ENCODE results near the gene C14orf93. TPM values are rescaled to one million over a fixed set of nuclear protein-coding genes. Genes with fewer than 3 reads are reported as not detected.

C14orf93 gene, protein sequence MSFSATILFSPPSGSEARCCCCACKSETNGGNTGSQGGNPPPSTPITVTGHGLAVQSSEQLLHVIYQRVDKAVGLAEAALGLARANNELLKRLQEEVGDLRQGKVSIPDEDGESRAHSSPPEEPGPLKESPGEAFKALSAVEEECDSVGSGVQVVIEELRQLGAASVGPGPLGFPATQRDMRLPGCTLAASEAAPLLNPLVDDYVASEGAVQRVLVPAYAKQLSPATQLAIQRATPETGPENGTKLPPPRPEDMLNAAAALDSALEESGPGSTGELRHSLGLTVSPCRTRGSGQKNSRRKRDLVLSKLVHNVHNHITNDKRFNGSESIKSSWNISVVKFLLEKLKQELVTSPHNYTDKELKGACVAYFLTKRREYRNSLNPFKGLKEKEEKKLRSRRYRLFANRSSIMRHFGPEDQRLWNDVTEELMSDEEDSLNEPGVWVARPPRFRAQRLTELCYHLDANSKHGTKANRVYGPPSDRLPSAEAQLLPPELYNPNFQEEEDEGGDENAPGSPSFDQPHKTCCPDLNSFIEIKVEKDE
- total RNA-seq (2014; rRNA removed; shearing (Covaris generic)) = 11.6 and 13.6 TPM in 2 replicates

DNA sequence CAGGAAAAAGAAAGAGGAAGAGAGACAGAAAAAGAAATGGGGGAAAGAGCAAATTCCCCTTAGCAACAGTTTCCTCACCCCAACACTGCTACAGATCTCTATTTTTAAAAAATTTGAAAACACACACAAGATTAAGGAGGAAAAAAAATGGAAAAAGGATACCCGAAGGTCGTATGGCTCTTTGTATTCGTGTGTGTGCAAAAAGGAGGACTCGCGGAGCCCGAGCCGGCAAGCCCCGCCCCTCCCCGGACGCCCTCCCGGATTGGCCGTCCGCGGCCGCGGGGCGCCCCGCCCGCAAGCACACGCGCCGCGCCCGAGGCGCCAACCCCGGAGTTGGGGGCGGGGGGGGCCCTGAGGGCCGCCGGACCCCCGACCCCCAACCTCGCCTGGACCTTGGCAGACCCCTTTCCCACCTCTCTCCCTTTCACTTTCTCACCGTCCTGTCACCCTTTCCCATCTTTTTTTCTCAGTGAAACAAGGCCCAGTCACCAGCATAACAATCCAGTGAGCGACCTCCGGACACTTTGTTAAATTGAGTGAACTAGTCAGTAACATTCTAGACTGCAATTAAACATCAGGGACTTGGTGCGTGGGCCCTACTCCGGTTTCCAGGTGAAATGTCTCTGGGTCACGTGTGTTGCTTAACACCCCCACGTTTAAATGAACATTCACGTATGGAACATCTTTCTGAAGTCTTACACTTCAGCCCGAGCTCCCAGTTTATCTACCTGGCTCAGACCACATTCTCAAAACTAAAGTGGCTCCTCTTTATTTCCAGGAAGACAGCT lies at the start of gene C14orf93:
TSS of gene C14orf93 (minus strand) at position 205 of the 788 bp plus-strand sequence. CDS start 11,120 bp downstream, outside the sequence.

DNA sequence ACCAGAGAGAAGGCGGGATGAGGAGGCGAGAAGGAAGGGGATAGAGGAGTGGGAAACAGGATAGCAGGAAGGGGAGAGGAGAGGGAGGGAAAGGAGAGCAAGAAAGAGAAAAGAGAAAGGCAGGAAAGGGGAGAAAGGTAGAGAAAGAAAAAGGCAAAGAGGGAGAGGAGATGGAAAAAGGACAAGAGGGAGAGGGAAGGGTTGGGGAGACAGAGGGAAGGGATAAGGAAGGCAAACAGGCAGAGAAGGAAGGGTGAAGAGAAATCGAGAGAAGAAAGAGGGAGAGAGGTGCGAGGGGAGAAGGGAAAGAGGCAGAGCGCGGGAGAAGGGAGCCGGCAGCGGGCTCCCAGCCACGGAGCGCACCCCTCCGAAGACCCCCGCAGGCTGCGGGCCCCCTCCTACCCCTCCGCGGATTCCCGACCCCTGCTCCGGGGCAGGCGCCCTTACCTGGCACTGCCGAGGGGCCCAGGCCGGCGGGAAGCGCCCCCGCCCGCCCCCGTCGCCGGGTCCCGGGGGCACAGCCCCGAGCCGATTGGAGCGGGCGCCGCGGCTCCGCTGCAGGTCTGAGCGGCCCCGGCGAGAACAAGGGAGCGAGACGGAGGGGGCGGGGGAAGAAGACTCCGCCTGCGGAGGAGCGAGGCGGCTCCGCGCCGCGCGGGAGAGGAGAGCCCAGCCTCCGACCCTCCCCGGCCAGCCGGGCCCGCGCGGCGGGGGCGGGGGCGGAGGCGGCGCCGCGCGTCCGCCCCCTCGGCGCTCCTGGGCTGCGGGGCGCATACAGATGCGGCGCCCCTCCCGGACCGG lies 47.2 kb upstream of the C14orf93 start, which contains the start of gene CDH24:
TSS of gene CDH24 (minus strand) at position 565 of the 801 bp plus-strand sequence. CDS start 1,787 bp downstream, outside the sequence.

DNA sequence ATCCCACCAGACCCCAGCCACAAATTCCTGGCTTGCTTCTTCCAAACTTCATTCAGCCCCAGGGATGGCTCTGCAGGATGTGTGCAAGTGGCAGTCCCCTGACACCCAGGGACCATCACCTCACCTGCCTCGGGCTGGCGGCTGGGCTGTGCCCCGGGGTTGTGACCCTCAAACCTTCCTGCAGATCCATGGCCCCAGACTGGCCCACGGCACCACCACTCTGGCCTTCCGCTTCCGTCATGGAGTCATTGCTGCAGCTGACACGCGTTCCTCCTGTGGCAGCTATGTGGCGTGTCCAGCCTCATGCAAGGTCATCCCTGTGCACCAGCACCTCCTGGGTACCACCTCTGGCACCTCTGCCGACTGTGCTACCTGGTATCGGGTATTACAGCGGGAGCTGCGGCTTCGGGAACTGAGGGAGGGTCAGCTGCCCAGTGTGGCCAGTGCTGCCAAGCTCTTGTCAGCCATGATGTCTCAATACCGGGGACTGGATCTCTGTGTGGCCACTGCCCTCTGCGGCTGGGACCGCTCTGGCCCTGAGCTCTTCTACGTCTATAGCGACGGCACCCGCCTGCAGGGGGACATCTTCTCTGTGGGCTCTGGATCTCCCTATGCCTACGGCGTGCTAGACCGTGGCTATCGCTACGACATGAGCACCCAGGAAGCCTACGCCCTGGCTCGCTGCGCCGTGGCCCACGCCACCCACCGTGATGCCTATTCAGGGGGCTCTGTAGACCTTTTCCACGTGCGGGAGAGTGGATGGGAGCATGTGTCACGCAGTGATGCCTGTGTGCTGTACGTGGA lies 32.4 kb upstream of the C14orf93 start, which contains the start of gene PSMB11:
TSS of gene PSMB11 (plus strand) at position 51 of the 804 bp plus-strand sequence. CDS start at position 65, 14 bp downstream.

DNA sequence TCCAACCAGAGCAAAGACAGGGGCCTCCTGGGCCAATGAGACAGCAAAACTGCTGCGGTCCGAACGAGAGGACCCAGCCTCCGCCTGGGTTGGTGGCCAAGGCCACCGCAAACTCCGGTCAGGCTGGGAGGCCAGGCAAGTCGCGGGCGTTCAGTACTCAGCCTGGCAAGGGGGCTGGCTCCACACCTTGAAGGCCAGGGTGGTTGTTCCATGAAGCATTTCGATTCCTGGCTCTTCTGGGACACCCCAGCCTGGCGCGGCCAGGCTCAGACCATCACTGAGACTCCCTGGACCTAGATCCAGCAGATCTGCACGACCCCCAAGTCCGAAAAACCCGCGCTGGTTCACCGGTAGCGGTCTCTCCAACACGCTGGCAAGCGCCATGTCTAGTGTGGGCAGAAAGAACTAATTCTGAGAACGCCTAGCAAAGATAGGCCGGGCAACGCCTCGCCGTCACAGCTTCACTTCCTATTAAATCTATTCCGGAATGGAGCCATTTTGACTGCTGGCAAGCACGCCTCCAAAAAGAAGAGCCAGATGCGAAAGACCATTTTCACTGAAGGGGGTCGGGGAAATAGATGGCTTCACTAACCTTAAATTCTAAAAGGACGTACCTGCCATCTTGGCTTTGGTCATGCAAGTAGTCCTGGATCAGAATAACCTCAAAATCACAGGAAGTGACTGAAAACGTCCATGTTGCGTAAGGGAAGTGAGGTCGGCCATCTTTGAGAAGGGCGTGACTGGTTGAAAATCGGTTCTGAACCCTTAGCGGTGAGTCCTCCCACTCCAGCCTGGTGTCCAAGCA lies 24.8 kb upstream of the C14orf93 start, which contains the start of gene PSMB5:
TSS of gene PSMB5 (minus strand) at position 403 of the 805 bp plus-strand sequence. CDS start at position 384, 19 bp downstream.

DNA sequence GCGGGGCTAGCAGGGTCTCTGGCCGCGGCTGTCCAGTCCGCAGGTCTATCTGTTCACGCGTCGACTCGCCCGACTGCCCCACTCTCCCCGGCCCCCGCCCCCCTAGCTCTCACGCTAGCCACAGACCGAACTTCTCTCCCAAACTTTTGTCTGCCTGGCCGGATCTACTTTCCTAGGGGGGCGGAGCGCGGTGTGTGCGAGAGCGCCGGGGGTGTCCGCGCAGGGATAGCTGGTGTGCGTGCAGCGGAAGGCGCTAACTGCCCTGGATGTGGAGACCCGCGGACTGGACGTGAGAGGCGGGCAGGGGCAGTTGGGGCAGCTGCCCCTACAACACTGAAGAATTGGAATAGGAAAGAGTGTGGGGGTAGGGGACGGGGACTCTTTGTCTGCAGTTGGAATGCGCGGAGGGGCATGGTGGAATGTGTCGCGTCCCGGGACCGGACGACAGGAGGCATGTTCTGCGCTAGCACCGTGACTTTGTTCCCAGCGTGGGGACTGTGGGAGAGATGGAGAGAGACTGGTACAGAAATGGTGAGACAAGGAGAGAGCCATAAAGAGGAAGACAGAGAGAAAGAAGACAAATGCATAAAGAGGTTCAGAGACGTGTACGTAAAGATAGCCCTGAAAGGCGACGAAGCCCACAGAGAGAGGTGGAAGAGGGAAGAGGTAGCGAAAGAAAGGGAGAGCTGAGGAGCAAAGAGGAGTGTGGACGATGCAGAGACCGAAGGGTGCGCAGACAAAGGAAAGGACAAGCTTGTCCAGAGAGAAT lies 27.3 kb downstream of the C14orf93 start, which contains the start of gene AJUBA:
TSS of gene AJUBA (minus strand) at position 75 of the 769 bp plus-strand sequence. CDS start 285 bp downstream, outside the sequence.

Other genes starting within 250 kb of the C14orf93 start
- gene OXA1L, start 243.5 kb downstream of the C14orf93 start, total RNA-seq (2014; rRNA removed; shearing (Covaris generic)) = 80.0 and 85.1 TPM in 2 replicates
- gene SLC7A7, start 194.7 kb downstream of the C14orf93 start, total RNA-seq (2014; rRNA removed; shearing (Covaris generic)) = 0.11 and 0.16 TPM in 2 replicates
- gene MRPL52, start 180.3 kb downstream of the C14orf93 start, total RNA-seq (2014; rRNA removed; shearing (Covaris generic)) = 59.9 and 95.0 TPM in 2 replicates
- 79.9 and 82.8 TPM in 2 replicates for gene MMP14, start 173.6 kb downstream of the C14orf93 start, total RNA-seq (2014; rRNA removed; shearing (Covaris generic))
- gene LRP10, start 138.4 kb downstream of the C14orf93 start, total RNA-seq (2014; rRNA removed; shearing (Covaris generic)) = 17.8 and 19.9 TPM in 2 replicates
- gene REM2, start 126.9 kb downstream of the C14orf93 start, total RNA-seq (2014; rRNA removed; shearing (Covaris generic)) = 0.11 and 0.57 TPM in 2 replicates
- 65.1 and 69.1 TPM in 2 replicates for gene RBM23, start 91.0 kb downstream of the C14orf93 start, total RNA-seq (2014; rRNA removed; shearing (Covaris generic))
- gene PRMT5, start 80.8 kb downstream of the C14orf93 start, total RNA-seq (2014; rRNA removed; shearing (Covaris generic)) = 49.0 and 68.4 TPM in 2 replicates
- gene HAUS4, start 53.1 kb downstream of the C14orf93 start, total RNA-seq (2014; rRNA removed; shearing (Covaris generic)) = 58.1 and 61.4 TPM in 2 replicates
- gene AJUBA, start 27.6 kb downstream of the C14orf93 start, total RNA-seq (2014; rRNA removed; shearing (Covaris generic)) = 63.6 and 64.3 TPM in 2 replicates
- 184 and 201 TPM in 2 replicates for gene PSMB5, start 24.8 kb upstream of the C14orf93 start, total RNA-seq (2014; rRNA removed; shearing (Covaris generic))
- not detected in 2 replicates for gene PSMB11, start 32.1 kb upstream of the C14orf93 start, total RNA-seq (2014; rRNA removed; shearing (Covaris generic))
- 7.8 and 8.1 TPM in 2 replicates for gene CDH24, start 47.4 kb upstream of the C14orf93 start, total RNA-seq (2014; rRNA removed; shearing (Covaris generic))
- 87.0 and 102 TPM in 2 replicates for gene ACIN1, start 85.0 kb upstream of the C14orf93 start, total RNA-seq (2014; rRNA removed; shearing (Covaris generic))
- 29.7 and 29.8 TPM in 2 replicates for gene C14orf119, start 85.4 kb upstream of the C14orf93 start, total RNA-seq (2014; rRNA removed; shearing (Covaris generic))
- gene CIROP, start 94.8 kb upstream of the C14orf93 start, total RNA-seq (2014; rRNA removed; shearing (Covaris generic)) = not detected in 2 replicates
- gene CEBPE, start 109.1 kb upstream of the C14orf93 start, total RNA-seq (2014; rRNA removed; shearing (Covaris generic)) = not detected in 2 replicates
- gene SLC7A8, start 173.5 kb upstream of the C14orf93 start, total RNA-seq (2014; rRNA removed; shearing (Covaris generic)) = 1.0 TPM in 1 of 2 replicates, not detected in the other
- not detected in 2 replicates for gene RNF212B, start 227.8 kb upstream of the C14orf93 start, total RNA-seq (2014; rRNA removed; shearing (Covaris generic))